Activated CD8-positive, alpha-beta memory T cell treated with anti-CD3 and anti-CD28 coated beads for 24 hours (primary cell): ENCODE measurements around the gene ANGEL2.
A peak's percentile ranks its signal among the peaks of the same experiment; 100 is the strongest.
"Not testable (repeated sequence)": the region's sequence is repeated elsewhere in the genome, so short reads cannot be mapped to it uniquely, and the experiment has no call there.

Source experiments
- DNase-seq: peaks from one replicate; pipeline ENCODE4 v3.0.0-alpha.2; 2020

The ANGEL2 gene

GRCh38 chr1:213017447-213018273 is 2.0 kb upstream of the ANGEL2 start:
- DNase-seq, result no peak

- DNase-seq, result no peak
Measured at GRCh38 chr1:213014642-213015041, 1.0 kb downstream of the ANGEL2 start.

GRCh38 chr1:213008564-213008963 is 7.1 kb downstream of the ANGEL2 start:
- no peak for DNase-seq

GRCh38 chr1:213003256-213003655 is 12.4 kb downstream of the ANGEL2 start:
- no peak for DNase-seq

GRCh38 chr1:212994926-212995325 is 20.7 kb downstream of the ANGEL2 start:
- no peak for DNase-seq

GRCh38 chr1:212993960-212994359 is 21.7 kb downstream of the ANGEL2 start:
- DNase-seq, result not testable (repeated sequence)

GRCh38 chr1:212990276-212990675 is 25.4 kb downstream of the ANGEL2 start:
- no peak for DNase-seq

GRCh38 chr1:212987702-212988322 is 27.9 kb downstream of the ANGEL2 start:
- no peak for DNase-seq

- DNase-seq, result no peak
Measured at GRCh38 chr1:212986551-212986950, 29.1 kb downstream of the ANGEL2 start.

- no peak for DNase-seq
Measured at GRCh38 chr1:212984522-212985291, 31.0 kb downstream of the ANGEL2 start.

GRCh38 chr1:212983482-212983881 is 32.2 kb downstream of the ANGEL2 start:
- DNase-seq, result no peak

GRCh38 chr1:212982430-212983152 is 33.1 kb downstream of the ANGEL2 start:
- no peak for DNase-seq

GRCh38 chr1:212981571-212982328 is 33.9 kb downstream of the ANGEL2 start:
- DNase-seq, result no peak

- DNase-seq, result no peak
Measured at GRCh38 chr1:212981025-212981495, 34.6 kb downstream of the ANGEL2 start.

- no peak for DNase-seq
Measured at GRCh38 chr1:212980123-212980785, 35.4 kb downstream of the ANGEL2 start.

GRCh38 chr1:212979340-212980122 is 36.1 kb downstream of the ANGEL2 start:
- DNase-seq, result no peak

- DNase-seq, result no peak
Measured at GRCh38 chr1:212977781-212978645, 37.7 kb downstream of the ANGEL2 start.

- peak; percentile 40 for DNase-seq
Measured at GRCh38 chr1:212976586-212976985, 39.1 kb downstream of the ANGEL2 start.

- DNase-seq, result no peak
Measured at GRCh38 chr1:212975111-212975918, 40.4 kb downstream of the ANGEL2 start.
